OCI-LY1 (cell line): ENCODE data around the gene BICDL2.

ENCODE experiments used
- H2AFZ ChIP-seq: fragments of 200-600 bp; sonication (generic), shearing (Covaris generic); 2 replicates; pipeline ENCODE4 v1.6.0; 2014; ENCODE audit warnings: antibody characterized with exemption, mild to moderate bottlenecking, low read length
- H3F3A ChIP-seq: fragments of 200-600 bp; sonication (generic), shearing (Covaris generic); 2 replicates; pipeline ENCODE4 v1.6.0; 2014; ENCODE audit warnings: mild to moderate bottlenecking, antibody characterized with exemption, low read length, moderate library complexity; ENCODE audit not compliant: insufficient read depth
- H3K27ac ChIP-seq: fragments of 200-600 bp; sonication (generic); 2 replicates; pipeline ENCODE4 v1.5.1; 2014; ENCODE audit warnings: low read length, mixed run types, mild to moderate bottlenecking, low read depth; ENCODE audit not compliant: poor library complexity, severe bottlenecking
- H3K27me3 ChIP-seq: fragments of 200-600 bp; sonication (generic); 2 replicates; pipeline ENCODE4 v1.6.0; 2014; ENCODE audit warnings: antibody characterized with exemption, mild to moderate bottlenecking, low read length, moderate library complexity; ENCODE audit not compliant: insufficient read depth
- H3K36me3 ChIP-seq: fragments of 200-600 bp; sonication (generic); 2 replicates; pipeline ENCODE4 v1.6.1; 2014; ENCODE audit warnings: mild to moderate bottlenecking, antibody characterized with exemption, low read length, moderate library complexity, mixed read lengths; ENCODE audit not compliant: insufficient read depth
- H3K4me1 ChIP-seq: fragments of 200-600 bp; sonication (generic); 2 replicates; pipeline ENCODE4 v1.5.1; 2014; ENCODE audit warnings: mild to moderate bottlenecking, low read length, moderate library complexity; ENCODE audit not compliant: insufficient read depth, severe bottlenecking
- H3K4me2 ChIP-seq: fragments of 200-600 bp; sonication (generic), shearing (Covaris generic); 2 replicates; pipeline ENCODE4 v1.6.1; 2014; ENCODE audit warnings: low read length
- H3K4me3 ChIP-seq: fragments of 200-600 bp; sonication (generic); 2 replicates; pipeline ENCODE4 v1.5.1; 2014; ENCODE audit warnings: low read length, low read depth, mild to moderate bottlenecking, mixed read lengths; ENCODE audit not compliant: poor library complexity, severe bottlenecking
- H3K79me2 ChIP-seq: fragments of 200-600 bp; shearing (Covaris generic); 2 replicates; pipeline ENCODE4 v1.6.1; 2016; ENCODE audit warnings: mixed run types, low read length, mixed read lengths; ENCODE audit not compliant: insufficient read depth
- H3K9ac ChIP-seq: fragments of 200-600 bp; sonication (generic), shearing (Covaris generic); 2 replicates; pipeline ENCODE4 v1.6.1; 2014; ENCODE audit warnings: mild to moderate bottlenecking, low read length, mixed read lengths
- H3K9me2 ChIP-seq: fragments of 200-600 bp; sonication (generic), shearing (Covaris generic); 2 replicates; pipeline ENCODE4 v1.6.1; 2014; ENCODE audit warnings: low read depth, mild to moderate bottlenecking, low read length, mixed read lengths
- H3K9me3 ChIP-seq: fragments of 200-600 bp; shearing (Covaris generic); 2 replicates; pipeline ENCODE4 v1.6.1; 2014; ENCODE audit warnings: low read length, mixed read lengths
- H4K20me1 ChIP-seq: fragments of 200-600 bp; sonication (generic), shearing (Covaris generic); 2 replicates; pipeline ENCODE4 v1.6.0; 2016; ENCODE audit warnings: mild to moderate bottlenecking, low read length; ENCODE audit not compliant: insufficient read depth
- CTCF ChIP-seq: fragments of 200-600 bp; sonication (generic), shearing (Covaris generic); IDR thresholded peaks from 2 replicates; pipeline ENCODE4 v1.5.1; 2017; ENCODE audit warnings: mild to moderate bottlenecking, antibody characterized with exemption, low read length, moderate library complexity, mixed read lengths
- EZH2 ChIP-seq: fragments of 200-600 bp; sonication (generic), shearing (Covaris generic); IDR thresholded peaks from 2 replicates; pipeline ENCODE4 v1.8.0; 2017; ENCODE audit warnings: borderline replicate concordance, mixed run types, mild to moderate bottlenecking, antibody characterized with exemption, low read length, moderate library complexity, mixed read lengths

BICDL2 gene

GRCh38 chr16:3027489-3027795, 9.3 kb downstream of the BICDL2 start:
- H3K27me3 ChIP-seq, result peaks cover 9% of the 10 kb centered on the region
- H3K9me3 ChIP-seq, result no peaks in the 10 kb centered on the region
- no peak overlapping the region for H3K27ac ChIP-seq
- H3K36me3 ChIP-seq, result peaks cover 11% of the 10 kb centered on the region
- no peaks in the 10 kb centered on the region for H3K9me2 ChIP-seq
- no peak overlapping the region for H2AFZ ChIP-seq
- no peaks in the 10 kb centered on the region for H3K79me2 ChIP-seq
- TF ChIP-seq EZH2 (no peak), CTCF (no peak)
- H3K4me2 ChIP-seq, result no peak overlapping the region
- no peaks in the 10 kb centered on the region for H4K20me1 ChIP-seq
- no peak overlapping the region for H3K9ac ChIP-seq
- H3F3A ChIP-seq, result no peaks in the 10 kb centered on the region
- H3K4me1 ChIP-seq, result peaks cover 17% of the 10 kb centered on the region
- no peak overlapping the region for H3K4me3 ChIP-seq

- H3K9me3 ChIP-seq, result no peaks in the 10 kb centered on the region
- H3K4me1 ChIP-seq, result peaks cover 23% of the 10 kb centered on the region
- no peak overlapping the region for H3K4me3 ChIP-seq
- no peaks in the 10 kb centered on the region for H4K20me1 ChIP-seq
- H3K36me3 ChIP-seq, result peaks cover 11% of the 10 kb centered on the region
- TF ChIP-seq EZH2, result no peak
- TF ChIP-seq CTCF, result no peak
- no peak overlapping the region for H2AFZ ChIP-seq
- H3K9ac ChIP-seq, result no peak overlapping the region
- no peaks in the 10 kb centered on the region for H3F3A ChIP-seq
- no peak overlapping the region for H3K27ac ChIP-seq
- no peak overlapping the region for H3K4me2 ChIP-seq
- H3K79me2 ChIP-seq, result no peaks in the 10 kb centered on the region
- H3K9me2 ChIP-seq, result no peaks in the 10 kb centered on the region
- peaks cover 3% of the 10 kb centered on the region for H3K27me3 ChIP-seq
Observed at GRCh38 chr16:3026609-3027488, 9.9 kb downstream of the BICDL2 start.

- Histone ChIP-seq H3K9me2 (no peaks in the 10 kb centered on the region), H3K27ac (no peak overlapping the region), H3K27me3 (peaks cover 3% of the 10 kb centered on the region), H3K36me3 (peaks cover 11% of the 10 kb centered on the region), H3K4me1 (peaks cover 31% of the 10 kb centered on the region), H3F3A (no peaks in the 10 kb centered on the region), H3K9ac (no peak overlapping the region), H3K4me2 (no peak overlapping the region), H3K4me3 (no peak overlapping the region), H3K9me3 (no peaks in the 10 kb centered on the region), H2AFZ (no peak overlapping the region), H4K20me1 (no peaks in the 10 kb centered on the region), H3K79me2 (no peaks in the 10 kb centered on the region)
- TF ChIP-seq EZH2 (no peak), CTCF (no peak)
Observed at GRCh38 chr16:3026003-3026378, 10.8 kb downstream of the BICDL2 start.
